Activated T-cell treated with anti-CD3 and anti-CD28 coated beads, Interleukin-2, amount 50 U/mL, for 72 hours (primary cell): ENCODE measurements around the gene ALOX15. TPM values are rescaled to one million over a fixed set of nuclear protein-coding genes. Genes with fewer than 3 reads are reported as not detected.
"Not testable (repeated sequence)": the region's sequence is repeated elsewhere in the genome, so short reads cannot be mapped to it uniquely, and the experiment has no call there.

Source experiments
- ATAC-seq, 2 donors: fragments of 150-1000 bp; cut with Tn5 transposase; replicated peaks in 1 of 2; 2 replicates each; pipeline ENCODE4 v1.10.0; 2021; ENCODE audit warnings: moderate library complexity in 2 of 2, mild to moderate bottlenecking in 1 of 2
- DNase-seq, 2 donors: peaks; one replicate each; pipeline ENCODE4 v3.0.0; 2021 to 2022; ENCODE audit warnings: mixed read lengths in 1 of 2
- H3K27ac Mint-ChIP-seq: one replicate; pipeline ENCODE4 v1.8.0; 2022; ENCODE audit warnings: mild to moderate bottlenecking, moderate library complexity, mixed read lengths
- H3K27me3 Mint-ChIP-seq: one replicate; pipeline ENCODE4 v1.8.0; 2022; ENCODE audit warnings: low read depth, mixed read lengths
- H3K36me3 Mint-ChIP-seq, 2 donors: one replicate each; pipeline ENCODE4 v1.8.0; 2022; ENCODE audit warnings: mixed read lengths in 2 of 2, mild to moderate bottlenecking in 1 of 2; ENCODE audit not compliant: insufficient read depth in 2 of 2
- H3K4me1 Mint-ChIP-seq: one replicate; pipeline ENCODE4 v1.8.0; 2022; ENCODE audit warnings: low read depth, mixed read lengths
- H3K4me3 Mint-ChIP-seq, 2 donors: one replicate each; pipeline ENCODE4 v1.8.0; 2022; ENCODE audit warnings: mild to moderate bottlenecking in 2 of 2, mixed read lengths in 2 of 2, moderate library complexity in 2 of 2
- H3K9me3 Mint-ChIP-seq, 2 donors: one replicate each; pipeline ENCODE4 v1.8.0; 2022; ENCODE audit warnings: mixed read lengths in 2 of 2
- total RNA-seq, 2 donors: library from RNA; stranded (reverse); gene quantifications; one replicate each; pipeline ENCODE4 v1.2.3, GENCODE V29; 2022

Gene ALOX15
- total RNA-seq, 2 donors from 2014 or later, result 0.26 TPM; not detected in 1

GRCh38 chr17:4605826-4606225 is 35.7 kb downstream of the ALOX15 start:
- no peak overlapping the region for H3K4me3 Mint-ChIP-seq
- no peak for ATAC-seq
- DNase-seq, result no peak
- H3K4me1 Mint-ChIP-seq, result no peaks in the 10 kb centered on the region
- H3K27me3 Mint-ChIP-seq, result peaks cover 24% of the 10 kb centered on the region
- no peak overlapping the region for H3K27ac Mint-ChIP-seq
- H3K36me3 Mint-ChIP-seq, result no peaks in the 10 kb centered on the region
- H3K9me3 Mint-ChIP-seq, result no peaks in the 10 kb centered on the region

GRCh38 chr17:4604736-4605135 is 36.7 kb downstream of the ALOX15 start:
- not testable (repeated sequence) for H3K27ac Mint-ChIP-seq, H3K9me3 Mint-ChIP-seq, H3K4me1 Mint-ChIP-seq, DNase-seq, H3K36me3 Mint-ChIP-seq, ATAC-seq, H3K4me3 Mint-ChIP-seq
- H3K27me3 Mint-ChIP-seq, result peaks cover 22% of the 10 kb centered on the region

GRCh38 chr17:4604111-4604644 is 37.3 kb downstream of the ALOX15 start:
- Mint-ChIP-seq H3K4me3 (no peak overlapping the region), H3K27ac (no peak overlapping the region), H3K27me3 (peaks cover 17% of the 10 kb centered on the region), H3K4me1 (no peaks in the 10 kb centered on the region), H3K36me3 (no peaks in the 10 kb centered on the region), H3K9me3 (no peaks in the 10 kb centered on the region)
- DNase-seq (no peak), ATAC-seq (no peak)

GRCh38 chr17:4602041-4602440 is 39.4 kb downstream of the ALOX15 start:
- Mint-ChIP-seq H3K27me3 (no peaks in the 10 kb centered on the region), H3K27ac (no peak overlapping the region), H3K4me1 (no peaks in the 10 kb centered on the region), H3K4me3 (no peak overlapping the region), H3K9me3 (no peaks in the 10 kb centered on the region), H3K36me3 (no peaks in the 10 kb centered on the region)
- DNase-seq (no peak), ATAC-seq (no peak)

GRCh38 chr17:4601326-4601725 is 40.2 kb downstream of the ALOX15 start:
- H3K4me3 Mint-ChIP-seq, result no peak overlapping the region
- DNase-seq (no peak), ATAC-seq (no peak)
- no peaks in the 10 kb centered on the region for H3K36me3 Mint-ChIP-seq
- H3K9me3 Mint-ChIP-seq, result no peaks in the 10 kb centered on the region
- no peaks in the 10 kb centered on the region for H3K27me3 Mint-ChIP-seq
- H3K27ac Mint-ChIP-seq, result no peak overlapping the region
- no peaks in the 10 kb centered on the region for H3K4me1 Mint-ChIP-seq

GRCh38 chr17:4600563-4600962 is 40.9 kb downstream of the ALOX15 start:
- H3K27ac Mint-ChIP-seq, result no peak overlapping the region
- no peak for DNase-seq
- H3K4me1 Mint-ChIP-seq, result no peaks in the 10 kb centered on the region

GRCh38 chr17:4599505-4600281 is 41.8 kb downstream of the ALOX15 start:
- no peaks in the 10 kb centered on the region for H3K36me3 Mint-ChIP-seq
- H3K27ac Mint-ChIP-seq, result no peak overlapping the region
- peaks cover 6% of the 10 kb centered on the region for H3K4me1 Mint-ChIP-seq
- H3K27me3 Mint-ChIP-seq, result no peaks in the 10 kb centered on the region
- H3K9me3 Mint-ChIP-seq, result no peaks in the 10 kb centered on the region
- H3K4me3 Mint-ChIP-seq, result no peak overlapping the region
- ATAC-seq, result no peak
- no peak for DNase-seq

More at GRCh38 chr17:4600563-4600962, 40.9 kb downstream of the ALOX15 start:
- Mint-ChIP-seq H3K4me3 (no peak overlapping the region), H3K27me3 (no peaks in the 10 kb centered on the region), H3K9me3 (no peaks in the 10 kb centered on the region), H3K36me3 (no peaks in the 10 kb centered on the region)
- no peak for ATAC-seq

- Mint-ChIP-seq H3K4me1 (peaks cover 6% of the 10 kb centered on the region), H3K4me3 (no peak overlapping the region), H3K36me3 (no peaks in the 10 kb centered on the region), H3K27me3 (no peaks in the 10 kb centered on the region), H3K27ac (no peak overlapping the region), H3K9me3 (no peaks in the 10 kb centered on the region)
- DNase-seq, result no peak
- ATAC-seq, result no peak
Measured at GRCh38 chr17:4598776-4599504, 42.5 kb downstream of the ALOX15 start.

- Mint-ChIP-seq H3K27me3 (no peaks in the 10 kb centered on the region), H3K9me3 (no peaks in the 10 kb centered on the region), H3K27ac (no peak overlapping the region), H3K4me3 (no peak overlapping the region), H3K4me1 (peaks cover 6% of the 10 kb centered on the region), H3K36me3 (no peaks in the 10 kb centered on the region)
- no peak for DNase-seq
- ATAC-seq, result no peak
Measured at GRCh38 chr17:4597975-4598374, 43.5 kb downstream of the ALOX15 start.

GRCh38 chr17:4596636-4597380 is 44.7 kb downstream of the ALOX15 start:
- H3K4me1 Mint-ChIP-seq, result peaks cover 6% of the 10 kb centered on the region
- H3K4me3 Mint-ChIP-seq, result no peak overlapping the region
- H3K9me3 Mint-ChIP-seq, result no peaks in the 10 kb centered on the region
- DNase-seq, result no peak
- no peaks in the 10 kb centered on the region for H3K36me3 Mint-ChIP-seq
- H3K27ac Mint-ChIP-seq, result no peak overlapping the region
- no peak for ATAC-seq
- no peaks in the 10 kb centered on the region for H3K27me3 Mint-ChIP-seq

- H3K27me3 Mint-ChIP-seq, DNase-seq, H3K9me3 Mint-ChIP-seq, H3K4me1 Mint-ChIP-seq, H3K27ac Mint-ChIP-seq, H3K4me3 Mint-ChIP-seq, H3K36me3 Mint-ChIP-seq: not testable (repeated sequence)
- ATAC-seq, result peak in 1 of 2 donors; percentile 14
Measured at GRCh38 chr17:4595685-4596342, 45.7 kb downstream of the ALOX15 start.

- H3K9me3 Mint-ChIP-seq, result no peaks in the 10 kb centered on the region
- H3K4me3 Mint-ChIP-seq, result peak overlapping the region in 1 of 2 donors; percentile 49
- H3K27ac Mint-ChIP-seq, result no peak overlapping the region
- H3K27me3 Mint-ChIP-seq, result peaks cover 6% of the 10 kb centered on the region
- peak; percentile 79 to 83 for ATAC-seq
- no peaks in the 10 kb centered on the region for H3K36me3 Mint-ChIP-seq
- peaks cover 6% of the 10 kb centered on the region for H3K4me1 Mint-ChIP-seq
- DNase-seq, result peak; percentile 48 to 61
Measured at GRCh38 chr17:4594931-4595684, 46.4 kb downstream of the ALOX15 start.
